Measurements from ENCODE around the gene DLGAP4. TPM values are rescaled to one million over a fixed set of nuclear protein-coding genes. Genes with fewer than 3 reads are reported as not detected.
A peak's percentile ranks its signal among the peaks of the same experiment; 100 is the strongest.

The DLGAP4 gene
- total RNA-seq, 2 donors from 2014 or later, result 23.1 to 60.0 TPM

DNA sequence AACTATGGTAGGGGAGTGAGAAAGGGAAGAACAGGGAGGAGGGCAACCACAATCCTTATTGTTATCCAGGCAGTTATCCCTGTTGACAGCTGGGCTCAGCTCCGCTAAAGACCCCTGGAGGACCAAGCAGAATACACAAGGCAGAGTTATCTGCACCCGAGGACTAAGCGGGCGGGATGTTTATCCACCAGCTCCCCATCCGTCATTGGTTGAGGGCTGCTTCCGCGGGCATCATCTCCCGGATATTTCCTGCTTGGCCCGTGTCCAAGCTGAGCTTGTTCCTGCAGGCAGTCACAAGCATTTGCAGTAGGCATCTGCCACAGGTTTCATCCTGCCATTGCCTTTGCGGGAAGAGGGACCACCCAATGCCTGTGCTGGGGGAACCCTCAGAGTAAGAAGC lies 102.1 kb downstream of the DLGAP4 start:
- no peak overlapping the region for H3K4me3 ChIP-seq
- WGBS, 2 donors, result 32 to 35% methylated on average over 9 to 10 of the region's 10 CpGs
- ATAC-seq (no peak), DNase-seq (peak; percentile 33 to 52 (median 44))
- TF ChIP-seq POLR2A (IDR thresholded peaks at IDR 0.05), result no peak
- TF ChIP-seq, protein P1, sequence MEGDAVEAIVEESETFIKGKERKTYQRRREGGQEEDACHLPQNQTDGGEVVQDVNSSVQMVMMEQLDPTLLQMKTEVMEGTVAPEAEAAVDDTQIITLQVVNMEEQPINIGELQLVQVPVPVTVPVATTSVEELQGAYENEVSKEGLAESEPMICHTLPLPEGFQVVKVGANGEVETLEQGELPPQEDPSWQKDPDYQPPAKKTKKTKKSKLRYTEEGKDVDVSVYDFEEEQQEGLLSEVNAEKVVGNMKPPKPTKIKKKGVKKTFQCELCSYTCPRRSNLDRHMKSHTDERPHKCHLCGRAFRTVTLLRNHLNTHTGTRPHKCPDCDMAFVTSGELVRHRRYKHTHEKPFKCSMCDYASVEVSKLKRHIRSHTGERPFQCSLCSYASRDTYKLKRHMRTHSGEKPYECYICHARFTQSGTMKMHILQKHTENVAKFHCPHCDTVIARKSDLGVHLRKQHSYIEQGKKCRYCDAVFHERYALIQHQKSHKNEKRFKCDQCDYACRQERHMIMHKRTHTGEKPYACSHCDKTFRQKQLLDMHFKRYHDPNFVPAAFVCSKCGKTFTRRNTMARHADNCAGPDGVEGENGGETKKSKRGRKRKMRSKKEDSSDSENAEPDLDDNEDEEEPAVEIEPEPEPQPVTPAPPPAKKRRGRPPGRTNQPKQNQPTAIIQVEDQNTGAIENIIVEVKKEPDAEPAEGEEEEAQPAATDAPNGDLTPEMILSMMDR (IDR thresholded peaks at IDR 0.05), result no peak
- no peaks in the 10 kb centered on the region for H3K36me3 ChIP-seq (replicated peaks in 1 of 2; ENCODE audit: insufficient read depth in 1 of 2, low read depth in 2 of 2)
- no peak overlapping the region for H3K27ac ChIP-seq
- H3K4me1 ChIP-seq, result no peaks in the 10 kb centered on the region
- intact Hi-C loops (cut with DNase I), result no loop called here
- peaks cover 0 to 5% (median 0%) of the 10 kb centered on the region in 3 donors for H3K9me3 ChIP-seq
- H3K27me3 ChIP-seq, result no peaks in the 10 kb centered on the region

DNA sequence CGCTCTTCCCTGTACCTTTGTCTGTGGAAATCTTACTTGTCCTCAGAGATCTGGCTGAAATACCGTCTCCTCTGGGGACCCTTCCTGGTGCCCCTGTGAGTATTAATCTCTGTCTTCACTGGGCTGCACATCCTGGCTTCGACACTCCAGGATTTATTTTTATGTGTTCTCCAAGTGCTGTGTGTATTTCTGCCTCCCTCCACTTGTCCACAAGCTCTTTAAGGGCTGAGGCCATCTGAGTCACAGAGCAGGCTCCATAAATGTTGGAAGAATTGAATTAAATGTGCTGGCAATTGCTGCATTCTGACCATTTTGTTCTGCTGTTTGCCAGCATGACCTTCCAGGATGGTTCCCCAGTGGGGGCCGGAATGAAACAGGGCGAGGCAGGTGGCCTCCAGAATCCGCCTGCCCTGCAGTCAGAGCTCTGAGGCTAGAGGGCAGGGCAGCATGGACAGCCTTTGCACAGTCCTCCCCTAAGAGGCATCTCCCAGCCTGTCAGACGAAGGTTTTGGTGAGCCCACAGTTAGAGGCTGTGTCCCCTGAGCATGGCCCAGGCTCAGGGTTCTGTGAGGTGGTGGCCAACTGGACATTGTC lies 105.8 kb downstream of the DLGAP4 start:
- intact Hi-C loops (cut with DNase I), result no loop called here
- Histone ChIP-seq H3K36me3 (replicated peaks in 1 of 2; ENCODE audit: insufficient read depth in 1 of 2, low read depth in 2 of 2) (no peaks in the 10 kb centered on the region), H3K27ac (no peak overlapping the region), H3K9me3 (no peaks in the 10 kb centered on the region), H3K4me3 (no peak overlapping the region), H3K4me1 (no peaks in the 10 kb centered on the region), H3K27me3 (no peaks in the 10 kb centered on the region)
- DNase-seq, result no peak
- ATAC-seq, result no peak
- WGBS, 2 donors, result 60 to 77% methylated on average over 7 of the region's 7 CpGs
- TF ChIP-seq, protein P1 (IDR thresholded peaks at IDR 0.05), result no peak
- TF ChIP-seq POLR2A (IDR thresholded peaks at IDR 0.05), result no peak

DNA sequence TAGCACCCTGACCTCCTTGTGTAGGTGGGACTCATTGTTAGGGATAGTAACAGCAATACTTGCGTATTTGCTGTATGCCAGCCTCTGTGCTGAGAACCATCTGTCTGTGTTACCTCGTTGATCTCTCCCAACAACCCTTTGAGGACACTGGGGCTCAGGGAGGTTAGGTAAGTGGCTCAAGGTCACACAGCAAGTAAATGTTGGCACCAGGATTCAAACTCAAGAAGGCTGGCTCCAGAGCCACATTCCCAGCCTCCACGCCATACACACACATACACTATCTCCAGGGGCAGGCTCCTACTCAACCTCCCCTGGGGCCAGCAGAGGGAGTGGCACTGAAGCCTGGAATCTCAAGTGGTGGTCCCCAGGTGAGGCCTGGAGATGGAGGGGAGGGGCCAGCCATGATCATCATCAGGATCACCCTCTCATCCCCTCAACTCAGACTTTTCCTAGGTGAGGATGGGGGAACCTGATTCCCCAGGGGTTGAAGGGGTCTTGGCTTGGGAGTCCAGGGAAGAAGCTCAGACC lies 109.4 kb downstream of the DLGAP4 start:
- DNase-seq (no peak), ATAC-seq (no peak)
- Histone ChIP-seq H3K4me3 (no peak overlapping the region), H3K36me3 (replicated peaks in 1 of 2; ENCODE audit: insufficient read depth in 1 of 2, low read depth in 2 of 2) (no peaks in the 10 kb centered on the region), H3K9me3 (no peaks in the 10 kb centered on the region), H3K4me1 (no peaks in the 10 kb centered on the region), H3K27ac (no peak overlapping the region), H3K27me3 (no peaks in the 10 kb centered on the region)
- intact Hi-C loops (cut with DNase I), result no loop called here
- 50 to 76% methylated on average over 2 to 3 of the region's 3 CpGs for WGBS, 2 donors
- TF ChIP-seq, protein P1 (IDR thresholded peaks at IDR 0.05), result no peak
- no peak for TF ChIP-seq POLR2A (IDR thresholded peaks at IDR 0.05)

DNA sequence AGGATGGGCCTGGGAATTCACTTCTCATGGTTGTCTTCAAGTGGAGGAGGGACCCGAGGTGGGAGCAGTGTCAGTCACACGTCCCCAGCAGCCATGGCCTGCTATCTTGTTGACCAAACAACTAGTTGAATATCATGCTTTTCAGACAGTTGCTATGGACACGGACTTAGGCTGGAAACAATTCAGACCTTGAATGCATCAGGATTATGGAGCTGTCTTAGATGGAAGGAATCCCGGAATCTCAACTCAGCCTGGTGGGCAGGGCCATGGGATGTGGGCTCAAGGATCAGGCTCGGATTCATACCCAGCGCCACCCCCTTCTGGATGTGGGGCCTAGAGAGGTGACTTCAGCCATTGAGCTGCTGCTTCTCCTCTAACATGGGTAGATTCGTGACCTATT lies 112.6 kb downstream of the DLGAP4 start:
- no peaks in the 10 kb centered on the region for H3K36me3 ChIP-seq (replicated peaks in 1 of 2; ENCODE audit: insufficient read depth in 1 of 2, low read depth in 2 of 2)
- 59 to 65% methylated on average over 6 to 7 of the region's 7 CpGs for WGBS, 2 donors
- H3K27me3 ChIP-seq, result no peaks in the 10 kb centered on the region
- intact Hi-C loops (cut with DNase I), result no loop called here
- ATAC-seq, result no peak
- no peaks in the 10 kb centered on the region for H3K4me1 ChIP-seq
- H3K4me3 ChIP-seq, result no peak overlapping the region
- H3K9me3 ChIP-seq, result no peaks in the 10 kb centered on the region
- DNase-seq, result no peak
- TF ChIP-seq, protein P1 (IDR thresholded peaks at IDR 0.05), result no peak
- no peak for TF ChIP-seq POLR2A (IDR thresholded peaks at IDR 0.05)
- no peak overlapping the region for H3K27ac ChIP-seq

DNA sequence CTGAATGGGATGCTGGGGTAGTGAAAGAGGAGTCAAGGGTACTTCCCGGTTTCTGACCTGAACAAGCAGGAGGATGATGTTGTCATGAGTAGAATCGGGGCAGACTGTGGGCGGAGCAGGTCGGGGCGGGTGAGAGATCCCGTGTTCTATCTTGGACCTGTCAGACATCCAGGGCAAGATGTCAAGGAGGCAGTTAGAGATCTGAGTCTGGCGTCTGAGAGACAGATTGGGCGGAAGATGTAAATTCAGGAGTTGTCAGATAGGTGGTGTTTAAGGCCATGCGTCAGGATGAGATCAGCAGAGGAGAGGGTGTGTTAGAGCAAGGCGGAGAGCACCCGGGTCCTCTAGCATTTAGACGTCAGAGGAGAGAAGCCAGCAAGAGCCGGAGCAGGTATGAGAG lies 115.5 kb downstream of the DLGAP4 start:
- ATAC-seq, result no peak
- no peak overlapping the region for H3K4me3 ChIP-seq
- no peaks in the 10 kb centered on the region for H3K4me1 ChIP-seq
- WGBS, 2 donors, result 64 to 67% methylated on average over 13 of the region's 13 CpGs
- H3K9me3 ChIP-seq, result no peaks in the 10 kb centered on the region
- no peaks in the 10 kb centered on the region for H3K36me3 ChIP-seq (replicated peaks in 1 of 2; ENCODE audit: insufficient read depth in 1 of 2, low read depth in 2 of 2)
- no peak for TF ChIP-seq POLR2A (IDR thresholded peaks at IDR 0.05)
- TF ChIP-seq, protein P1 (IDR thresholded peaks at IDR 0.05), result no peak
- no peaks in the 10 kb centered on the region for H3K27me3 ChIP-seq
- DNase-seq, result no peak
- no peak overlapping the region for H3K27ac ChIP-seq
- intact Hi-C loops (cut with DNase I), result no loop called here

All from body of pancreas (tissue), 4 donors.